ENCODE results near the gene SPRED2.

GRCh38 chr2:65407240-65407639, 25.2 kb downstream of the SPRED2 start:
- TF ChIP-seq CTCF (IDR thresholded peaks at IDR 0.05 in 8 of 11, conservative IDR thresholded peaks at IDR 0.05 in 3 of 11) = no peak
- no peak for TF ChIP-seq POLR2A (IDR thresholded peaks at IDR 0.05)
- no peak for TF ChIP-seq POLR2AphosphoS5 (IDR thresholded peaks at IDR 0.05)

Measured in spleen (tissue), 7 donors.